GM21786 (cell line): Measurements from ENCODE around the gene IRF9.
"Not testable (repeated sequence)": the region's sequence is repeated elsewhere in the genome, so short reads cannot be mapped to it uniquely, and the experiment has no call there.

Experiments used
- ATAC-seq: cut with Tn5 transposase; IDR thresholded peaks from one replicate; pipeline ENCODE4 v1.9.1; 2021; ENCODE audit not compliant: unreplicated experiment

The IRF9 gene

GRCh38 chr14:24189059-24189375, 28.0 kb downstream of the IRF9 start:
- ATAC-seq = no peak

DNA sequence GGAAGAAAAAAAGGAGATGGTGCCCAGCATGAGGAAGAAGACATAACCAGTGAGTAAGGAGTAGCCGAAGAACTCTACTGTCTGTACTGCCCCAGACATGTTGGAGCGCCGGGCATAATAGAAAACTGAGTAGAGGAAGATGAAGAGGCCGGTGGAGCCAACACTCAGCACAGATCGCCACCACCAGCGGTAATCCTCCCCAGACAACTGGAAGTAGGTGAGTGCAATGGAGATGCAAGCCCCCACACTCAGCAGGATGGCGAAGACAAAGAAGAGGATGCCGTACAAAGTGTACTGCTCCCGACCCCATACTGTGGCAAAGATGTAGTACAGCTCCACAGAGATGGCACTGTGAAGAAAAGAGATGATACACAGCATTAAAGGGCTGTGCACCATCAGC, 28.4 kb downstream of the IRF9 start:
- ATAC-seq = no peak

DNA sequence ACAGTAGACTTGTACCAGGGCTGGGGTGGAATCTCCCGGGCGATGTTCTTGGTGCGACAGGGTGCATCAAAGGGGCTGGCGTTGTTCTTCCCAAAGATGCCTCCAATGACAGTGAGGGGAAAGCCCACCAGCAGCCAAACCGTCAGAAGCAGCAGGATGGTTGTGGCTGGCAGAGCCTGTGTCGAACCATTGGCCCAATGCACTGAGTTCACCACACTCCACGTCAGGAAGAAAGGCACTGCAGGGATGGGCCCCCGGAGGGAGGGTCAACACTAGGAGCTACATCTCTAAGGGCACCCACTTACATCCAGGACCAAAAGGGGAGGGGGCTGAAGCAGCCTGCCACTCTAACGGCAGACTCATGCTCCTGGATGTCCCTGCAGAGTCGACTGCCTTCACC, 29.4 kb downstream of the IRF9 start:
- ATAC-seq = no peak

DNA sequence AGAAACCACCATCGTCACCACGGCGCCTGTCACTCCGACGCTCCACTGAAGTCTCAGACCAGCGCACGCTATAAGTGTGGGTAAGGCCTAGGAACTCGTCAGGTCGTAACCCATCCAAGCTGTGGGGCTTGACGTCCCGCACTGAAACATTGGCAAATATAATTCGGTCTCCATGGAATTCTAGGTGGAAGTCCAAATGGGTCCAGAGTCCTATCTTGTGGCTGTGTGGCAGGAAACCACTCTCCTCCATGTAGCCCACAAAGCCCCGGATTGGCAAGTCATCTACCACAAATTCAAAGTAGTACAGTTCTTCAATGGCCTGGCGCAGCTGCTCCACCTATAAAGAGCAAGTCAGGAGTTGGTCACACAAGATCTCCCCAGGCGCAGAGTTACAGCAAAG, 31.9 kb downstream of the IRF9 start:
- ATAC-seq = no peak

DNA sequence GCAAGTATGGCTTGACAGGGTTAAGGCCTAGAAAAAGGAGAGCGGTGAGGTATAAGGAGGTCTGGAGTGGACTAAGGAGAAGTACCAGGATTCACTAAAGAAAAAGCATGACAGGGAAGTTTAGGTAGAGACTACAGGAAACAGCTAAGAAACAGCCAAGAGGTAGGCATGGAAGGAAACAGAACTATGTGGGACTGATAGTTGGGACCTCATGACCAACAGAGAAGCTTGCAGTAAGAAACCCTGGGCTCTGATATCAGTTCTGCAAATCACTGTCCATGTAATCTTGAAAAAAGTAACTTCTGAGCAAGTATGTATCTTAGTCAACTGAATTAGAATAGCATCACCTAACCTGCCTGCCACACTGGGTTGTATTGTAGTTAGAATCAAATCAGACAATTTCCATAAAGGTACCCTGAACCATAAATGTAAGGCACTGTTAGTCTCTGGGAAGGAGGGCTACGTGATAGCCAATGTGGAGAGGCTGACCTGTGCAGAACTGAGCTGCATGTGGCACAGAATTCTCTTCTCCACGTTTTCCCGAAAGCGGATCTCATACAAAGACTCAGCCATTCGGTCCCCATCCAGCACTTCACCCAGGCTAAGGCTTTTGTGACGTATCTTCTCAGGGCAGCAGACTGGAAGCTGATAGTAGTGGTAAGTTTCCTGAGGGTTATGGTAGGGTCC, 33.3 kb downstream of the IRF9 start:
- no peak for ATAC-seq

DNA sequence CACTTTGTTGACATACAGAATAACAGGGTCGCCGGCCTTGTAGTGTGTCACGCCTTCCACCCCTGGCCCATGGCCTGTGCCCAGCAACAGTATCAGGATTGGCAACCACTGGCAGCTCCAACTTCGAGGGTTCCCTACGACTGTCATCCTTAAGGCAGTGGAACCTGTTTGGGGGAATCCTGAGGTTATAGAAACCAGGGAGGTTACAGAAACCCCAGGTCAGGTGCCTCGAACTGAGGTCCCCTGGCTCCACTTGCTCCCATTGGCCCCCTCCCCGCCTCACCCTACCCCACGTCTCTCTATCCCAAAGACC, 33.8 kb downstream of the IRF9 start:
- ATAC-seq = no peak

DNA sequence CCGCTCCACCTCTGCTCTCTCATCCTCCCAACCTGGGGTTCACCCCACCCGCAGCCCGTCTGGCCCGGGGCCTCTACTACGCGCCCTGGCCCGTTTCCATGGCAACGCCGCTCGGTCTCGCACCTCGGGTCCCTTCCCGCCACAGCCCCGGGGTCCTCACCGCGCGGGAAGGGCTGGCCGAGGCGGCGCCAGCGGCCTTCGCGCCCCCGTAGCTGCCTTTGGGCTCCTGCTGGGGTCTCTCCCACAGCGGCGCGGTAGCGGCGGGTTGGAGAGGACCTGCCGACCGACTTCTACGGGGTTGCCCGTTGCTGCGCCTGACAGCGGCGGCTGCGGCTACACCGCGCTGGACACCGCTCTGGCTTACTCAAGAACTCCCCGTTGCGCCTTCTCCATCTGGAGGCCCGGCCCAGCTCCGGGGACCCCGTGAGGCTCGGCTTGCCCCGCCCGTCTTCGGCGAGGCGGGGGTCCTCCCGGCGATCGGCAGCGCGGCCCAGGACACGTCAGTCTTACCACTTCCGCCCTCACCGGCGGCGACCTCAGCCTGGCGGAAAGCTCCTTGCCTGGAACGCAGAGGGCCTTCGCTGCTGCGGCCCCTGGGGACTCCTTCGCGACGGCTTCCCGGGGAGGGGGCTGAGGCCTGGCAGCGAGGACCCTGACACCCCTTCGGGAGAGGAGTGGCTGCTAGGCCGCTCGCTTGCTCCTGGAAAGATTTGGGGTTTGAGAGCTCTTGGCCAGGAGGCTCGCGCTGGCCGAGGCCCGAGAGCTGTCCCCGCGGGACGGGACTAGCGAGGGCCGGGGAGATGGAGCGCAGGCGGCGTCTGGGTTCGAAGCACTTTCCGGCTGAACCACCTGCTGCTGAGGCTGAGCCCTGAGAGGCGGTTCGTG, 34.4 kb downstream of the IRF9 start, which contains the start of gene TM9SF1:
TM9SF1 (minus strand) TSS at position 256 of the 885 bp plus-strand sequence. CDS start 422 bp downstream, outside the sequence.
- peak; percentile 84 for ATAC-seq

DNA sequence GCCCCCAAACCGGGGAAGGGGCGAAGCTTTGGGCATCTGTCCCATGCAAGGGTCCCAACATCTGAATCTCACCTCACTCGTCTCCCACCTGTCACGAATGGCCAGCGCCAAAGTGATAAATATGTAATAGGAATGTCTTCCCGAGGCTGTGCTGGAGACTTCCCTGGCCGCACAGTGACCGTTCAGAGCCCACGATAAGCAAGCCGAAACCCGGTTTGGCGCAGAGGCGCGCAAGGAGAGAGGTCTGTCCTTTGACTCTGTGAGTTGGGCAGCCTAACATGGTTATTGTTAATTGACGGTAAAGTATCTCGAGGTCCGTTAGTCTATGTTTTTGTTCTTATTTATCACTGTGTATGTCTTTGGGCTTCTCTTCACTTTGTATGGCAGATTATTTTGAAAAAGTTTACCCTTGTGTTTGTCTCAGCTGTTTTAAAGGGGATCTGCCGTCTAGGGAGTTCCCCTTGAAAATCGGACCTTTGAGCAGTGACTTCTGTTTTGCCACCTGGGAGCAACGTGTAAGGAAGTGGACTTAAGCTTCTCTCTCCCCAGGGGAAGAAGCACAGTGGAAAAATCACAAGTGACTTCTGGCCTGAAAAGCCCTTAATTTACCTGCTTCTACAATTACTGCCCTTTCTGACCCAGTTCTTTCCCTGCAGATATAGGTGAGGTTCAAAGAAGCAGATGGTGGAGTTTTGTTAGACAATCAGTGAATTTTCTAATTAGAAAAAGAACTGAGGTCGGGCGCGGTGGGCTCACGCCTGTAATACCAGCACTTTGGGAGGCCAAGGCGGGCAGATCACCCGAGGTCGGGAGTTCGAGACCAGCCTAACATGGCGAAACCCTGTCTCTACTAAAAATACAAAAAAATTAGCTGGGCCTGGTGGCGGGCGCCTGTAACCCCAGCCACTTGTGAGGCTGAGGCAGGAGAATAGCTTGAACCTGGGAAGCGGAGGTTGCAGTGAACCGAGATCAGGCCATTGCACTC, 35.3 kb downstream of the IRF9 start:
- peak; percentile 20 for ATAC-seq

DNA sequence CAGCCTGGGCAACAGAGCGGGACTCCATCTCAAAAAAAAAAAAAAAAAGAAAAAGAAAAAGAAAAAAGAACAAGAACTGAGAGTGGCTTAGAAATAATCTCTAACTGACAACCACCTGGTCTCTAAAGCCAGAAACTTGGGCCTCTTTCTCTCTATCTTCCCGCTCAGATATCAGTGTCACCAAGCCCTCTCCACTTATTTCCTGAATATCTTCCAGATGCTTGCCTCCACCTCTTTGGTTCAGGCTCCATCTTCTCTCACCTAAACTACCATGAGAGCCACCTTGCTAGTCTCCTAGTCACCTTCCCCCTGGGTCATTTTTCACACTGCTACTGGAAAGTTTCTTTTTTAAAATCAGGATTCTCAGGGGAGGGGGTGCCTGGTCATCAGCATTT, 36.0 kb downstream of the IRF9 start:
- ATAC-seq = no peak

DNA sequence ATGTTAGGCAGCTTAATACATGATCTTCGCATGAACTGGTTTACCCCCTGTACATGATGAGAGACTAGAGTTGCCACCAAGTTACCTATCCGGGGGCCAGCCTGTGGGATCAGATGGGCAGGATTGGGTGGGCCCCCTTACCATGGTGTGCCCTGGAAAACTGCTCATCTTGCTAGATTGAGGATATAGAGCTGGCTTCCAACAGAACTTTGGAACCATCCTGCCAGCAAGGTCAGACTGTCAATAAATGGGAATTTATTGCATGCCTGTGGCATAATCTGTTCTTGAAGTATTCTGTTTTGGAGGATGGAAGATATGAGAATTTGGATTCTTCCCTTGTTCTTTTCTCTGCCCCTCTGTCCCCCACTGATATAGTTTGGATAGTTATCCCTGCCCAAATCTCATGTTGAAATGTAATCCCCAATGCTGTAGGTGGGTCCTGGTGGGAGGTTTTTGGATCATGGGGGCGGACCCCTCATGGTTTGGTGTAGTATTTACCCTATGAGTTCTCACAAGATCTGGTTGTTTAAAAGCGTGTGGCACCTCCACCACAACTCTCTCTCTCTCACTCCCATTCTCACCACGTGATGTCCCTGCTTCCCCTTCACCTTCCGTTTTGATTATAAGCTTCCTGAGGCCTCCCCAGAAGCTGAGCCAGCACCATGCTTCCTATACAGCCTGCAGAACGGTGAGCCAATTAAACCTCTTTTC, 37.9 kb downstream of the IRF9 start:
- ATAC-seq = no peak

GRCh38 chr14:24202538-24202937, 41.5 kb downstream of the IRF9 start:
- not testable (repeated sequence) for ATAC-seq

GRCh38 chr14:24203249-24203886, 42.3 kb downstream of the IRF9 start:
- not testable (repeated sequence) for ATAC-seq

DNA sequence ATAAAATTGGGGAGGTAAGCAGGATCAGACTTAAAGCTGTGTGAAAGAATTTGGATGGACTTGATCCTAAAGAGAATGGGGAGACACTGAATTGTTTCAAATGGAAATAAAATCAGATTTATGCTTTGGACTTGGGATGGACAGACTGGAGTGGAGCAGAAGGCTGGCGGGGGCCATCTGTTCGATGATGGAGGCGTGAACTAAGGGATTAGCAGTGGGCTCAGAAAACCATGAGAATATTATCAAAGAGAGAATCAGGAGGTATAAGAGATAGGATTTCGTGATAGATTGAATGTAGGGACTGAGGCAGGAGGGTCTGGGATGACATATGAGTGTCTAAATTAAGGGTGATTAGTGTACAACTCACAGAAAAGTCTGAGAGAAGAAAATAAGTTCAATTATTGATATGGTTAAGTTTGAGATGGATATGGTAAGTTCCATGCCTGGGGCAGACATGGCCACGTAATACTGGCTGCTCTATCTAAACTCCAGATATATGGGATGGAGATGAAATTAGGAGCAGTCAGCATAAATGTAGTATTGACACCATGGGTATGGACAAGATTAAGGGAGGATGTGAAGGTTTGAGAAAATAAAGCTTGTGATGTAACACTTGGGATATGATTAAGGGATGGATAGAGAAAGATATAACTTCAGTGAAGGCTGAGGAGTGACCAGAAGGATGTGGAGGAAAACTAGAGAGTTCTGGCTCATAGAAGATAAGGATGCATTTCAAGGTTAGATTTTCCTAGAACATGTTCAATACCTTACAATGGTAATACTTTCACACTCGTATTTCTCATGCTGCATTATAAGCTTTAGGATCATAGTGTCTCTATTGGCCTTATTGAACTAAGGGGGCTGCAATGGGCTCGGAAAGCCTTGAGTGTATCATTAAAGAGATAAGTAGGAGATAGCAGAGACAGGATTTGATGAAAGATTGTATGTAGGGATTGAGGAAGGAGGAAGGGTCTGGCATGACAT, 43.4 kb downstream of the IRF9 start:
- no peak for ATAC-seq

DNA sequence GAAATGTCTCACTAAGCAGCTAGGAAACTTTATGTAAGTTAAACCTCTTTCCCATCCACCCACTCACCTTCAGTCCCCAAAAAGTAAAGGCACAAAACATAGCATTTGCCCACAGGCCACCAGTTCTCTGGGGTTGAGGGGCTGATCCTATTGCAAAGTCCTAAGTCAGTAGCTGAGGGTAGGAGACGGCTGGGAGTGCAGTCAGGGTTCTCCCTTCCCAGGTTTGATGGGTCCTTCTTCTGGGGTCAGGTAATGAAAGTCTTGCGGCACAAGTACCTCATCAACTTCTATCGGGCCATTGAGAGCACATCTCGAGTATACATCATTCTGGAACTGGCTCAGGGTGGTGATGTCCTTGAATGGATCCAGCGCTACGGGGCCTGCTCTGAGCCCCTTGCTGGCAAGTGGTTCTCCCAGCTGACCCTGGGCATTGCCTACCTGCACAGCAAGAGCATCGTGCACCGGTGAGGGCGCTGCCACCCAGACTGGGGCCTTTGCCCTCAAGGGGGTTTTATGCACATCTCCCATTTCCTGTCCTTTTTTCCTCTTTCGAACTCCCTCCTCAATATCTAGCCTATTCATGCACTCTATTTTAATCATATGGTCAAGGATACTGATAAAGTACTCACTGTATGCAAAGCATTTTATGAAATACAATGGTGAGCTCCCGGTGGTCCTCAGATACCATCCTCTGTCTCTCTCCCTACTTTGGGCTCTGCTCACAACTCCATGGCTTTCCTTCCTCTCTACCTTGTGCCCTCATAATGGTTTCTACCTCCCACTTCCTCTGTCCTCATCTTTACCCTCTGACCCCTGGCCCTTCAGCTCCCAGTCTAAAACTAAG, 45.4 kb downstream of the IRF9 start:
- ATAC-seq = no peak

- ATAC-seq = no peak
Measured at GRCh38 chr14:24207104-24207551, 46.1 kb downstream of the IRF9 start.

DNA sequence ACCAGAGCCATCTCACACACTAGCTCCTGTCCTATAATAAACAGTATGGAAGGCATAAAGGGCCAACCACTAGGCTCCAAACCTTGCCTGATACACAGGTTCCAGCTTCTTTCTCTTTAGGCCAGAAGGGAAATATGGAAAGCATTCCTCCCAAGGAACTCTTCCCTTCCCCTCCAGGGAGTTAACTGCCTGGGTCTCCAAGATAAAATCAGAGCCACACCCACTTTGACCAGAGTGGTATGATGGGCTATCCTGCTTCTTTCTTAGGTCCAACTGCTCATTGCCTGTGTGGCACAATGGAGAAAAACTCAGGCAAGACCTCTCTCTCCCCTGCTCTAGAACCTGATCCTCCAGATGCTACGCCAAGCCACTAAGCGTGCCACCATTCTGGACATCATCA, 46.6 kb downstream of the IRF9 start:
- no peak for ATAC-seq

DNA sequence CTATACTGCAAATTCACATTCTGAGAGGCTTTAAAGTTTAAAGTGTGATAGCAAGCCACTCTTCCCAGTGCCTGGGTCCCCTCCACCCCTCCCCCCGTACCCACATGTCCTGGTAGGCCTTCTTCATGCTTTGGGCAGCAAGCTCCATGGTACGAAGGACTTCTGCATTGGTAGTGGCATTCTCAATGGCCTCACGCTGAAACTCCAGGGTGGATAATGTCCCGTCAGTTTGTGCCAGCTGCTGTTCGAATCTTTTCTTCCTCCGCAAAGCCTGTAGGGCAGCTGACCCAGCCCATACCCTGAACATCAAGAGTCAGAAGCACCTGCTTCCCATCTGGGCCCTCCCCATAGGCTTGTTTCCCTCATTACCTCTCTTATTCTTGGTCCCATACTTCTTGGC, 50.2 kb downstream of the IRF9 start:
- no peak for ATAC-seq
